DOHH2 (cell line): ENCODE results near the gene CORO1C.

Experiments
- EZH2phosphoT487 ChIP-seq: fragments of 200-600 bp; sonication (generic); IDR thresholded peaks from 2 replicates; pipeline ENCODE4 v1.6.1; 2017; ENCODE audit warnings: borderline replicate concordance, mild to moderate bottlenecking, antibody characterized with exemption, low read length, moderate library complexity, mixed read lengths
- TF ChIP-seq, protein P1 (sequence below): fragments of 200-600 bp; sonication (generic); IDR thresholded peaks from one replicate; pipeline ENCODE4 v1.5.1; 2014; ENCODE audit warnings: antibody characterized with exemption, mild to moderate bottlenecking, low read depth, low read length; ENCODE audit not compliant: poor library complexity, severe bottlenecking

GRCh38 chr12:108704527-108704926, 26.8 kb downstream of the CORO1C start:
- TF ChIP-seq, protein P1, sequence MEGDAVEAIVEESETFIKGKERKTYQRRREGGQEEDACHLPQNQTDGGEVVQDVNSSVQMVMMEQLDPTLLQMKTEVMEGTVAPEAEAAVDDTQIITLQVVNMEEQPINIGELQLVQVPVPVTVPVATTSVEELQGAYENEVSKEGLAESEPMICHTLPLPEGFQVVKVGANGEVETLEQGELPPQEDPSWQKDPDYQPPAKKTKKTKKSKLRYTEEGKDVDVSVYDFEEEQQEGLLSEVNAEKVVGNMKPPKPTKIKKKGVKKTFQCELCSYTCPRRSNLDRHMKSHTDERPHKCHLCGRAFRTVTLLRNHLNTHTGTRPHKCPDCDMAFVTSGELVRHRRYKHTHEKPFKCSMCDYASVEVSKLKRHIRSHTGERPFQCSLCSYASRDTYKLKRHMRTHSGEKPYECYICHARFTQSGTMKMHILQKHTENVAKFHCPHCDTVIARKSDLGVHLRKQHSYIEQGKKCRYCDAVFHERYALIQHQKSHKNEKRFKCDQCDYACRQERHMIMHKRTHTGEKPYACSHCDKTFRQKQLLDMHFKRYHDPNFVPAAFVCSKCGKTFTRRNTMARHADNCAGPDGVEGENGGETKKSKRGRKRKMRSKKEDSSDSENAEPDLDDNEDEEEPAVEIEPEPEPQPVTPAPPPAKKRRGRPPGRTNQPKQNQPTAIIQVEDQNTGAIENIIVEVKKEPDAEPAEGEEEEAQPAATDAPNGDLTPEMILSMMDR: no peak
- no peak for TF ChIP-seq EZH2phosphoT487
